GM18520 (cell line): ENCODE measurements around the gene CCDC201.

Experiments used
- ATAC-seq: cut with Tn5 transposase; IDR thresholded peaks from one replicate; pipeline ENCODE4 v1.9.1; 2021; ENCODE audit not compliant: unreplicated experiment

CCDC201 gene

GRCh38 chr7:45893374-45893995 is 20.6 kb upstream of the CCDC201 start:
- ATAC-seq = no peak

- no peak for ATAC-seq
These were observed 19.6 kb upstream of the CCDC201 start for GRCh38 chr7:45892407-45893035.

GRCh38 chr7:45891462-45892402 is 18.9 kb upstream of the CCDC201 start:
- no peak for ATAC-seq

GRCh38 chr7:45890902-45891461 is 18.1 kb upstream of the CCDC201 start:
- ATAC-seq = no peak

- ATAC-seq = no peak
These were observed 17.4 kb upstream of the CCDC201 start for GRCh38 chr7:45890125-45890901.

- no peak for ATAC-seq
These were observed 16.6 kb upstream of the CCDC201 start for GRCh38 chr7:45889367-45890067.

GRCh38 chr7:45888993-45889366 is 16.1 kb upstream of the CCDC201 start:
- no peak for ATAC-seq

GRCh38 chr7:45888185-45888992 is 15.5 kb upstream of the CCDC201 start, which contains the start of gene IGFBP1:
Gene IGFBP1, plus strand, starts transcription at chr7:45888488. Its CDS starts 165 bp downstream, at chr7:45888653.
- ATAC-seq = no peak

GRCh38 chr7:45886931-45887667 is 14.2 kb upstream of the CCDC201 start:
- ATAC-seq = no peak

GRCh38 chr7:45885264-45885882 is 12.5 kb upstream of the CCDC201 start:
- no peak for ATAC-seq

GRCh38 chr7:45884136-45884535 is 11.3 kb upstream of the CCDC201 start:
- no peak for ATAC-seq

GRCh38 chr7:45882465-45882810 is 9.6 kb upstream of the CCDC201 start:
- ATAC-seq = no peak

- ATAC-seq = no peak
These were observed 9.0 kb upstream of the CCDC201 start for GRCh38 chr7:45881759-45882464.

GRCh38 chr7:45881280-45881758 is 8.4 kb upstream of the CCDC201 start:
- ATAC-seq = no peak

GRCh38 chr7:45880433-45880860 is 7.6 kb upstream of the CCDC201 start:
- no peak for ATAC-seq

GRCh38 chr7:45878457-45879144 is 5.7 kb upstream of the CCDC201 start:
- ATAC-seq = no peak

- ATAC-seq = no peak
These were observed 3.6 kb upstream of the CCDC201 start for GRCh38 chr7:45876519-45876918.
